Natural killer cell treated with Interleukin-12 subunit alpha and Interleukin-12 subunit beta and Interleukin-15 and Interleukin-18, amount 100 ng/mL, for 72 hours (primary cell): ENCODE measurements around the gene ARL4A. TPM values are rescaled to one million over a fixed set of nuclear protein-coding genes. Genes with fewer than 3 reads are reported as not detected.

Experiments
- ATAC-seq, 2 donors: fragments of 150-1000 bp; cut with Tn5 transposase in 1 of 2; sonication (Bioruptor Pico), chemical (Tn5 transposase) in 1 of 2; 2 replicates each; pipeline ENCODE4 v1.10.0; 2021
- DNase-seq: peaks from one replicate; pipeline ENCODE4 v3.0.0; 2022; ENCODE audit warnings: low spot score
- H3K27ac Mint-ChIP-seq, 2 donors: 1 replicate in 1 of 2; 2 replicates in 1 of 2; pipeline ENCODE4 v1.8.0; 2022; ENCODE audit warnings: mixed read lengths in 2 of 2, mild to moderate bottlenecking in 1 of 2, moderate library complexity in 1 of 2
- H3K27me3 Mint-ChIP-seq, 2 donors: 1 replicate in 1 of 2; 2 replicates in 1 of 2; pipeline ENCODE4 v1.8.0; 2022; ENCODE audit warnings: mixed read lengths in 2 of 2
- H3K36me3 Mint-ChIP-seq: one replicate; pipeline ENCODE4 v1.8.0; 2022; ENCODE audit warnings: mixed read lengths
- H3K4me1 Mint-ChIP-seq, 2 donors: 1 replicate in 1 of 2; 2 replicates in 1 of 2; pipeline ENCODE4 v1.8.0; 2022; ENCODE audit warnings: low read depth in 2 of 2, mixed read lengths in 2 of 2, mild to moderate bottlenecking in 1 of 2
- H3K4me3 Mint-ChIP-seq: one replicate; pipeline ENCODE4 v1.8.0; 2022; ENCODE audit warnings: mixed read lengths
- H3K9me3 Mint-ChIP-seq: 2 replicates; pipeline ENCODE4 v1.8.0; 2022; ENCODE audit warnings: mixed read lengths
- total RNA-seq, 2 donors: library from RNA; stranded (reverse); gene quantifications; one replicate each; pipeline ENCODE4 v1.2.3, GENCODE V29; 2022

ARL4A gene
- total RNA-seq, 2 donors from 2014 or later: 9.4 to 16.3 TPM

DNA sequence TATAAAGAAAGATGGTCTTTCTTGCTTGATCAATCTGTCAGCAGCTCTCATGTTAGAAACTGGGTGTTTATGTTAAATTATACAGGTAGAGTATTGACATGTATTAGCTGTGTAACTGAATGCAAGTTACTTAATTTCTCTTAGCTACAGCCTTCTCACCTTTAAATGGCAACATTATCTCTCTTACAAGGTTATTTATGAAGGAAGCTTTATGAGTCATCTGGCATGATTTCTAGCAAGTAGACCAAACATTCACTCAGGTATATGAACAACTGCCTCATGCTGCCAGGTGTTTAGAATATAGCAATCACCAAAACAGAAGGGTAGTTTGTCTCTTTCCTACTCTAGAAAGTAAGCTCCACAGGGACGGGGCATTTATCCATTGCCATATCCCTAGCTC is 8.5 kb downstream of the ARL4A start:
- H3K27ac Mint-ChIP-seq: no peak overlapping the region
- no peaks in the 10 kb centered on the region for H3K9me3 Mint-ChIP-seq
- ATAC-seq: no peak
- no peaks in the 10 kb centered on the region for H3K27me3 Mint-ChIP-seq
- no peak for DNase-seq
- H3K4me3 Mint-ChIP-seq: no peak overlapping the region
- no peaks in the 10 kb centered on the region for H3K36me3 Mint-ChIP-seq
- H3K4me1 Mint-ChIP-seq: peaks cover 0 to 11% of the 10 kb centered on the region in 2 donors

- H3K27me3 Mint-ChIP-seq: no peaks in the 10 kb centered on the region
- H3K9me3 Mint-ChIP-seq: no peaks in the 10 kb centered on the region
- DNase-seq (no peak), ATAC-seq (no peak)
- H3K4me3 Mint-ChIP-seq: no peak overlapping the region
- H3K4me1 Mint-ChIP-seq: peaks cover 0 to 6% of the 10 kb centered on the region in 2 donors
- peaks cover 6% of the 10 kb centered on the region for H3K36me3 Mint-ChIP-seq
- no peak overlapping the region for H3K27ac Mint-ChIP-seq
These were observed 11.9 kb downstream of the ARL4A start for GRCh38 chr7:12699299-12699698.

DNA sequence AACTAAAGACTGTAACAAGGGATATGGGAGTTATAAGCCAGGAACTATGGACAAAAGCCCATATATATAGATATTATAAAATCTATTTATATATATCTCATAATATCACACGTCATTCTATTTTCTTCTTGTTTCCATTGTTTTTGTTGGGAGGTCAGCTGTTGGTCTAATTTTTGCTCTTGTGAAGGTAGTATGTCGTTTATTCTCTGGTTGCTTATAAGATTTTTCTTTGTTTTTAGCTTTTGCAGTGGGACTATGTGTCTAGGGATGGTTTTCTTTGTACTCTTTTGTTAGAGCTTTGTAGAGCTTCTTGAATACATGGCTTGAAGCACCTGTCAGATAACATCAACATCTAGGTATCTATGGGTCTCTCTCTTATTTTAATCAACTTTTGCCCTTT is 14.0 kb downstream of the ARL4A start:
- DNase-seq (no peak), ATAC-seq (no peak)
- Mint-ChIP-seq H3K4me1 (peaks cover 0 to 3% of the 10 kb centered on the region in 2 donors), H3K27ac (no peak overlapping the region), H3K4me3 (no peak overlapping the region), H3K36me3 (peaks cover 6% of the 10 kb centered on the region), H3K27me3 (no peaks in the 10 kb centered on the region), H3K9me3 (no peaks in the 10 kb centered on the region)

DNA sequence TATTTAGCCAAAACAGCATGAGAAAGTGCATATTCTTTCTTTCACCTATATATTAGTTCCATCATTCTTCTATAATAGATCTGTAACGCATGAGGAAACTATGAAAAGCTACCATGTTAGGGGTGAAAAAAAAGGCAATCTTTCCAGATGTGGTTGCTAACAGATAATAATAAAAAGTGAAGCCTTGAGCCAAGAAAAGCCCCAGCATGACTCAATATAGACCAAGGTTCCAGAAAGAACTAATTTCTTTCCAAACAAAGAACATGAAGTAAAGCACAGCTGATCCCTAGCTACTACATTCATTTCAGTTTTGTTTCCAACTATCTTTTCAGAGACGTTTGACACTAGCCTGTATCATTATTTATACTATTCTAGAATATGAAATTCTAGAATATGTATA is 16.4 kb downstream of the ARL4A start:
- Mint-ChIP-seq H3K9me3 (no peaks in the 10 kb centered on the region), H3K4me1 (no peaks in the 10 kb centered on the region), H3K36me3 (peaks cover 6% of the 10 kb centered on the region), H3K27me3 (no peaks in the 10 kb centered on the region), H3K27ac (no peak overlapping the region), H3K4me3 (no peak overlapping the region)
- no peak for ATAC-seq
- no peak for DNase-seq

GRCh38 chr7:12705878-12706277 is 18.4 kb downstream of the ARL4A start:
- H3K9me3 Mint-ChIP-seq: no peaks in the 10 kb centered on the region
- H3K4me1 Mint-ChIP-seq: no peaks in the 10 kb centered on the region
- no peak overlapping the region for H3K4me3 Mint-ChIP-seq
- H3K27me3 Mint-ChIP-seq: no peaks in the 10 kb centered on the region
- peaks cover 6% of the 10 kb centered on the region for H3K36me3 Mint-ChIP-seq
- ATAC-seq: no peak
- no peak overlapping the region for H3K27ac Mint-ChIP-seq
- no peak for DNase-seq

DNA sequence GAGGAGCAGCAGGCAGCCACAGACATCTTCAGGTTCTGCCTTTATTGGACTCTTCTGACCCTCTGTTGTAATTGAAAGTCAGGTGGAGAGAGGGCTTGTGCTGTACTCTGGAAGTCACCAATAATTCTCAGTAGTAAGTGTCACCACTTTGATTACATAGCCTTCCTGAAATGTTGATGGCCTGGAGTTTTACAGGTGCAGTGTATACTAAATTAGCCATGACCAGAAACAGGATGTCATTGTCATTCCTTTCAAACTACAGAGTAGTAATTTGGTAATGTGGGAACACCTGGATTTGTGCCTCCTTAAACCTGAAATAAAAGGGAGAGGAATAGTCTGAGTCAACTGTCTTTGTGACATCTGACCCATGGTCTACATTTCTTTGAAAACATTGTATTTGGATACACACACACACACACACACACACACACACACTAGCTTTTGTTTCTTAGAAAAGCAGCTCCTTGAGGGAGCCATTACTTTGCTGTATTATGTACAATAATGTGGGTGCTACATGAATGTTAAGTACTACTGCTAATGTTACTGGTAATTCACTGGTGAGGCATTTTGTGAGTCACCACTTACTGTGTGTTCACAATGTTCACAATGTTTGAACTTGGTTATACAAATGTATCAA is 19.6 kb downstream of the ARL4A start:
- Mint-ChIP-seq H3K27me3 (no peaks in the 10 kb centered on the region), H3K9me3 (no peaks in the 10 kb centered on the region), H3K4me3 (no peak overlapping the region), H3K4me1 (no peaks in the 10 kb centered on the region), H3K27ac (no peak overlapping the region), H3K36me3 (no peaks in the 10 kb centered on the region)
- ATAC-seq (no peak), DNase-seq (no peak)

- H3K36me3 Mint-ChIP-seq: no peaks in the 10 kb centered on the region
- ATAC-seq: no peak
- DNase-seq: no peak
- no peak overlapping the region for H3K27ac Mint-ChIP-seq
- no peak overlapping the region for H3K4me3 Mint-ChIP-seq
- H3K9me3 Mint-ChIP-seq: no peaks in the 10 kb centered on the region
- H3K4me1 Mint-ChIP-seq: no peaks in the 10 kb centered on the region
- no peaks in the 10 kb centered on the region for H3K27me3 Mint-ChIP-seq
These were observed 20.9 kb downstream of the ARL4A start for GRCh38 chr7:12708314-12708713.

- no peaks in the 10 kb centered on the region for H3K9me3 Mint-ChIP-seq
- DNase-seq (no peak), ATAC-seq (no peak)
- H3K4me1 Mint-ChIP-seq: no peaks in the 10 kb centered on the region
- no peak overlapping the region for H3K4me3 Mint-ChIP-seq
- H3K27ac Mint-ChIP-seq: no peak overlapping the region
- no peaks in the 10 kb centered on the region for H3K36me3 Mint-ChIP-seq
- H3K27me3 Mint-ChIP-seq: no peaks in the 10 kb centered on the region
These were observed 22.5 kb downstream of the ARL4A start for GRCh38 chr7:12709726-12710502.

DNA sequence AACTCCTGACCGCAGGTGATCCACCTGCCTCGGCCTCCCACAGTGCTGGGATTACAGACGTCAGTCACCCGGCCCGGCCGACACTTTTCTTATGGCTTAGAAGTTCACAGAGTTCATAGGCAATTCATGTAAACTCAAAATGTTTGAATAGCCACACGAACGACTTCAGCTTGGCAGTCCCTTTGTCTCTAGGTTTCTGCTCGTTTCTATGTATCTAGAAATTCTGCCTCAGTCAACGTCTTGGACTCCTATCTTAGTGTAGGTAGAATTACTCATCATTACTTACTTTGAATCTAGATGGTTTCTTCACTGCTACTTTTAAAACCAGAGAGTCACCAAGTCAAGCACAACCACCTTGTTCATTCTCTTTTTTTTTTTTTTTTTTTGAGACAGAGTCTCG is 23.7 kb downstream of the ARL4A start:
- H3K4me1 Mint-ChIP-seq: peaks cover 0 to 7% of the 10 kb centered on the region in 2 donors

GRCh38 chr7:12712236-12712635 is 24.8 kb downstream of the ARL4A start:
- ATAC-seq (no peak), DNase-seq (no peak)
- H3K27me3 Mint-ChIP-seq: no peaks in the 10 kb centered on the region
- no peaks in the 10 kb centered on the region for H3K36me3 Mint-ChIP-seq
- no peak overlapping the region for H3K4me3 Mint-ChIP-seq
- H3K4me1 Mint-ChIP-seq: peaks cover 0 to 10% of the 10 kb centered on the region in 2 donors
- no peak overlapping the region for H3K27ac Mint-ChIP-seq
- H3K9me3 Mint-ChIP-seq: no peaks in the 10 kb centered on the region

More for the DNA sequence above, 23.7 kb downstream of the ARL4A start:
- Mint-ChIP-seq H3K27ac (no peak overlapping the region), H3K27me3 (no peaks in the 10 kb centered on the region), H3K9me3 (no peaks in the 10 kb centered on the region), H3K4me3 (no peak overlapping the region), H3K36me3 (no peaks in the 10 kb centered on the region)
- no peak for DNase-seq
- no peak for ATAC-seq

DNA sequence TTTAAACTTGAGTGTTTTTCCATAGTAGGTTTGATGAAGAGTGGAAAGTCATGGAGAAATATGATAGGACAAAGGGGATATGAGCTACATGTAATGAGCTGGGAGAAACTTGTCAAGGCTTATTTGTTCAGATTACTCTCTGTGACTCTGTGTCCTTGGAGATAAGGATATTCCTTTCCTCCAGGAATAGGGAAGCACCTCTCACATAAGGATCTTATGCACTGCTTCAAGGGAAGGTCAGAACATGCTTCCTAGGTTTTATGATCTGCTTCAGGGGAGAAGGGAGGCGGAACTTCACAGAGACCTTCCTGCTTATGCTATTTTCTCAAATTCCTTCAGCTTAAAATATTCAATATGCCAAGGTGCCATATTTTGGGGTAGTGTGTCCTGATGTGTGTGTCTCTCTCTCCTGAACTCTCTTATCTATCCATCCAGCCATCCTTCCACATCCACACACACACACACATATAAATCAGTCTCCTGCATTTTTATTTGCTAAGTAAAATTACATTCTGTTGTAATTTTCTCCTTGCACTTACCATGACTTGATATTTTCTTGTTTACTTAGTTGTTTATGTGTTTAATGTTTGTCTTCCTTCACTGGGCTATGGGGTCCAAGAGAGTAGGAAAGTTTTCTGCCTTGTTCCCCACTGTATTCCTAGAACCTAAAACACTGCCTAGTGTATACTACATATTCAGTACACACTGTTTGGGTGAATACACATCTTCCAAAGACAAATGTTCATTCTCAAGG is 26.4 kb downstream of the ARL4A start:
- Mint-ChIP-seq H3K27ac (no peak overlapping the region), H3K9me3 (peaks cover 2% of the 10 kb centered on the region), H3K4me3 (no peak overlapping the region), H3K27me3 (no peaks in the 10 kb centered on the region), H3K36me3 (no peaks in the 10 kb centered on the region), H3K4me1 (peaks cover 2 to 13% of the 10 kb centered on the region in 2 donors)
- ATAC-seq (no peak), DNase-seq (no peak)

GRCh38 chr7:12714379-12714737 is 26.9 kb downstream of the ARL4A start:
- Mint-ChIP-seq H3K27ac (no peak overlapping the region), H3K9me3 (peaks cover 3% of the 10 kb centered on the region), H3K36me3 (no peaks in the 10 kb centered on the region), H3K4me3 (no peak overlapping the region), H3K4me1 (peaks cover 8 to 18% of the 10 kb centered on the region in 2 donors), H3K27me3 (no peaks in the 10 kb centered on the region)
- ATAC-seq (no peak), DNase-seq (no peak)

- H3K4me1 Mint-ChIP-seq: peaks cover 12 to 23% of the 10 kb centered on the region in 2 donors
- ATAC-seq (peak; percentile 72 to 85), DNase-seq (peak; percentile 68)
- no peak overlapping the region for H3K4me3 Mint-ChIP-seq
- H3K36me3 Mint-ChIP-seq: no peaks in the 10 kb centered on the region
- no peaks in the 10 kb centered on the region for H3K27me3 Mint-ChIP-seq
- peaks cover 3% of the 10 kb centered on the region for H3K9me3 Mint-ChIP-seq
- H3K27ac Mint-ChIP-seq: peak overlapping the region in 1 of 2 donors; percentile 34
These were observed 28.1 kb downstream of the ARL4A start for GRCh38 chr7:12715372-12716133.
